ENCODE results near the gene CAPN15.

- TF ChIP-seq CTCF (IDR thresholded peaks at IDR 0.05 in 8 of 11, conservative IDR thresholded peaks at IDR 0.05 in 3 of 11) = no peak
- TF ChIP-seq POLR2A (IDR thresholded peaks at IDR 0.05) = no peak
- no peak for TF ChIP-seq POLR2AphosphoS5 (IDR thresholded peaks at IDR 0.05)
Observed at GRCh38 chr16:510066-510825, 17.3 kb upstream of the CAPN15 start.

All from spleen (tissue), 7 donors.